SIG-M5 (cell line): ENCODE data around the gene TEX50.
"Not testable (repeated sequence)": the region's sequence is repeated elsewhere in the genome, so short reads cannot be mapped to it uniquely, and the experiment has no call there.

Source experiments
- DNase-seq: peaks from one replicate; lab custom pipeline; 2025; lab: John Stamatoyannopoulos, UW

Gene TEX50

DNA sequence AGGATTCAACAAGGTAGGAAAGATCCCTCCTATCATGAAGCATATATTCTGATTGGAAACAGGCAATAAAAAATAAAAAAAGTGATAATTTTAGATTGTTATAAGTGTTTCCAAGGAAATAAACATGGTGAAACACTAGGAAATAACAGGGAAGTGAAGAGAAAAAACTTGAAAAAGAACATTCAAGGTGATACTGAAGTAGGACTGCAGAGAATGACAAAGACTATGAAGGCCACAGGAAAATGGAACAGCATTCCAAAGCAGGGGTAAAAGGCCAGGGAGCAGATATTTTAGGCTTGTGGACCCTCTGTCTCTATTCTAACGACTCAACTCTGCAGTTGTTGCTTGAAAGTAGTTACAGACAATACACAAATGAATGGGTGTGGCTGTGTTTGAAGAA is 26.6 kb downstream of the TEX50 start:
- no peak for DNase-seq

DNA sequence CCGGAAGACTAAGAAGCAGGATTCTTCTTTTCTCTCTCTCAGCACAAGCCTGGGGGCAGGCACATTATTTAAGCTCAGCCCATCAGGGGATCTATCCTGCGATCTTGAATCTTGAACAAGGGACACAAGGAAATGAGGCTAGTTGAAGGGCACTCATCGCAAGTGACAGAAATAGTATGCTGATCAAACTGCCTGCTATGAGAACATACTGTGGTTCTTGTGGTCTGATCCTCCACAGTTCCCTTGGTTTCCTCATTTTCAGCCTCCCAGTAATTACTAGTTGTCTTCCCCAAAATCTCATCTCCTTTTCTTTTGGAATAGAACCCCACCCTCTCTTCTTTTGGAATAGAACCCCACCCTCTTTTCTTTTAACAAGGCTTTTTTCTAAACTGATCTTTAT is 28.0 kb downstream of the TEX50 start:
- DNase-seq: peak; percentile 49

DNA sequence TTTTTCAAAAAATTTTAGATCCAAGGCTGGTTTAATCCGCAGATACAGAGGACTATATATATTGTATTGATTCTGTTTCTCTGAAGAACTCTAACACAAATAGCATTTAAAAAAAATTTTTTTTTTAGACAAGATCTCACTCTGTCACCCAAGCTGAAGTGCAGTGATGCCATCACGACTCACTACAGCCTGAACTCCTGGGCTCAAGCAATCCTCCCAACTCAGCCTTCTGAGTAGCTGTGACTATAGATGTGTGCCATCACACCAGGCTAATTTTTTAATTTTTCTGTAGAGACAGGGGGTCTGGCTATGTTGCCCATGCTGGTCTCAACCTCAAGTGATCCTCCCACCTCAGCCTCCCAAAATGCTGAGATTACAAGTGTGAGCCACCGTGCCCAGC is 31.5 kb downstream of the TEX50 start:
- no peak for DNase-seq

DNA sequence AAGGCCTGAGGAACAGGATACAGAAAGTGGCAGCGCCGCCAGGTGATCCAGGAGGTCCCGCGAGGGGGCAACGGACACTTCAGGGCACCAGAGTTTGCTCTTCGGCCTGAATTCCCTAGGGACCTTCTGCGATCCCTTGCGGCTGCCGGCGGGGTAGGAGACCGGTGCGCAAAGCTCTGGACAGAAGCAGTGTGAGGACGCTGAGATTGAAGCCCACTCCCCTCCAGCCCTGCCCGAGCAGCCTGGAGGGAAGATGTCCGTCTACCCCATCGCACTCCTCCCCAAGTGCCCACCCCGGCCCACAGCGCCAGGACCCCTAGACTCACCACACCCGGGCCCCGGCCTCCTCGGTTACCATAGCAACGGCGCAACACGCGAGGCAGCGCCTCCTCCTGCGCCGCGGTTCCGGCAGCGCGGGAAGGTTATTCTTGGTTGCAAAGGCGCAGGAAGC is 34.4 kb downstream of the TEX50 start, which contains the start of gene ANKRD45:
TSS of gene ANKRD45 (minus strand) at position 361 of the 451 bp plus-strand sequence. CDS start 10,433 bp downstream, outside the sequence.
- DNase-seq: no peak

GRCh38 chr1:173674496-173674895 is 39.4 kb downstream of the TEX50 start:
- not testable (repeated sequence) for DNase-seq

DNA sequence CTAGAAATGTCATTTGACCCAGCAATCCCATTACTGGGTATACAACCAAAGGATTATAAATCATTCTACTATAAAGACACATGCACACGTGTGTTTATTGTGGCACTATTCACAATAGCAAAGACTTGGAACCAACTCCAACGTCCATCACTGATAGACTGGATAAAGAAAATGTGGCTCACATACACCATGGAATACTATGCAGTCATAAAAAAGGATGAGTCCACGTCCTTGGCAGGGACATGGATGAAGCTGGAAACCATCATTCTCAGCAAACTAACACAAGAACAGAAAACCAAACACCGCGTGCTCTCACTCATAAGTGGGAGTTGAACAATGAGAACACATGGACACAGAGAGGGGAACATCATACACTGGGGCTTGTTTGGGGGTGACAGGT is 45.0 kb downstream of the TEX50 start:
- DNase-seq: not testable (repeated sequence)

DNA sequence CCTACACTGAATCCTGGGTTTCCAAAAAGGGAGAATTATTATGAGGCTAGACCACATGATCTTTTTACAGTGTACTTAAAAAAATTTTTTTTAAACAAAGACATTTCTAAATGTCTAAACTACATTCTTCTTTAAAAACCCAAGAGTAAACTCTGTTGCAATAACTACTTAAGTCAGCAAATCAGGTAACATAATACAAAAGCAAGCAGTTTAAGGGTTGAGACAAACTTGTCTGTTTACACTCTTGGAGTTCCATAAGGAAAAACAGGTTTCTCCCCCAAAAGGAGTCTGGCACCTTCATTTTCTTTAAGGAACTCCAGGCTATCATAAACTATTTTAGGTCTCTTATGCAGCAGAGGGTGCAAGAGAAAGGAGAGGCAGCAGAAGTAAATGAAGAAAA is 47.0 kb downstream of the TEX50 start:
- no peak for DNase-seq

- not testable (repeated sequence) for DNase-seq
These were observed 48.7 kb downstream of the TEX50 start for GRCh38 chr1:173683838-173684237.

GRCh38 chr1:173685121-173685520 is 50.0 kb downstream of the TEX50 start:
- not testable (repeated sequence) for DNase-seq
